OCI-LY1 (cell line): ENCODE results near the gene SEMA6B.

Experiments
- CTCF ChIP-seq: fragments of 200-600 bp; sonication (generic), shearing (Covaris generic); IDR thresholded peaks from 2 replicates; pipeline ENCODE4 v1.5.1; 2017; ENCODE audit warnings: mild to moderate bottlenecking, antibody characterized with exemption, low read length, moderate library complexity, mixed read lengths
- EZH2 ChIP-seq: fragments of 200-600 bp; sonication (generic), shearing (Covaris generic); IDR thresholded peaks from 2 replicates; pipeline ENCODE4 v1.8.0; 2017; ENCODE audit warnings: borderline replicate concordance, mixed run types, mild to moderate bottlenecking, antibody characterized with exemption, low read length, moderate library complexity, mixed read lengths

GRCh38 chr19:4515732-4516131 is 43.8 kb downstream of the SEMA6B start:
- no peak for TF ChIP-seq CTCF
- TF ChIP-seq EZH2, result no peak
